ENCODE measurements around the gene NINJ2.

- TF ChIP-seq ZNF274 (IDR thresholded peaks at IDR 0.05; ENCODE audit: low read depth, low read length) (no peak), SUZ12 (IDR thresholded peaks at IDR 0.05; ENCODE audit: extremely low read depth, insufficient read depth, insufficient read length) (no peak), YY1 (IDR thresholded peaks at IDR 0.05; ENCODE audit: insufficient read depth, insufficient read length) (no peak)
These were observed 50.4 kb downstream of the NINJ2 start for GRCh38 chr12:612886-613285.
